Measurements from ENCODE around the gene CFAP91.

- TF ChIP-seq CTCF (IDR thresholded peaks at IDR 0.05; ENCODE audit: extremely low read depth in 1 of 2, insufficient read depth in 1 of 2, low read depth in 1 of 2, low read length in 2 of 2) (no peak), POLR2A (IDR thresholded peaks at IDR 0.05; ENCODE audit: low read depth, low read length) (no peak)
Observed at GRCh38 chr3:119672776-119673175, 30.0 kb upstream of the CFAP91 start.

All from endothelial cell of umbilical vein (primary cell).